Sigmoid colon (tissue), 3 donors: ENCODE results near the gene NAA80.

Experiments
- POLR2A ChIP-seq, 2 donors: fragments of 450-650 bp; IDR thresholded peaks; one replicate each; pipeline ENCODE4 v1.6.1; 2016; ENCODE audit warnings: antibody characterized with exemption in 2 of 2, mild to moderate bottlenecking in 2 of 2, moderate library complexity in 2 of 2
- TF ChIP-seq, protein P1 (sequence below), 4 experiments: fragments of 450-650 bp in 3 of 4; fragments of 200-600 bp in 1 of 4; IDR thresholded peaks; one replicate each; pipeline ENCODE4 v1.5.1; 2016 to 2019; ENCODE audit warnings: antibody characterized with exemption in 4 of 4, mild to moderate bottlenecking in 3 of 4, moderate library complexity in 2 of 4

DNA sequence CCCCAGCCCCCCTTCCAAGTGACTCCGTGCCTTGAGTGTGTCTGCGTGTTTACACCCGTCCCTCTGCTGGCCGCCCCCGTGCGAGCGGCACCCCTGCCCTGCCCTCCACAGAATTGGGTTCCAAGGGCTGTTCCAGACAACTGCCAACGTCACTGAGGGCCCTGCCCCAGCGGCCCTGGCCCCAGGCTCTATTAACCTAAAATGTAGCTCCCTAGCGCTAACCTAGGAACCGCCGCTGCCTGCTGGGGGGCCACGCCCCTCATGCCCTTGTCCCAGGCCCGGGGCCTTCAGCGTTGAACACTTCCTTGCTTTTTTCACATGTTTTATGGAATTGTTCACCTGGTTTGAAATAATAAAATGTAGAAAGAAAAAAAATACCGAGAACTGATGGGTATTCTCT, 40.2 kb downstream of the NAA80 start:
- TF ChIP-seq POLR2A (IDR thresholded peaks at IDR 0.05), result no peak
- TF ChIP-seq, protein P1, sequence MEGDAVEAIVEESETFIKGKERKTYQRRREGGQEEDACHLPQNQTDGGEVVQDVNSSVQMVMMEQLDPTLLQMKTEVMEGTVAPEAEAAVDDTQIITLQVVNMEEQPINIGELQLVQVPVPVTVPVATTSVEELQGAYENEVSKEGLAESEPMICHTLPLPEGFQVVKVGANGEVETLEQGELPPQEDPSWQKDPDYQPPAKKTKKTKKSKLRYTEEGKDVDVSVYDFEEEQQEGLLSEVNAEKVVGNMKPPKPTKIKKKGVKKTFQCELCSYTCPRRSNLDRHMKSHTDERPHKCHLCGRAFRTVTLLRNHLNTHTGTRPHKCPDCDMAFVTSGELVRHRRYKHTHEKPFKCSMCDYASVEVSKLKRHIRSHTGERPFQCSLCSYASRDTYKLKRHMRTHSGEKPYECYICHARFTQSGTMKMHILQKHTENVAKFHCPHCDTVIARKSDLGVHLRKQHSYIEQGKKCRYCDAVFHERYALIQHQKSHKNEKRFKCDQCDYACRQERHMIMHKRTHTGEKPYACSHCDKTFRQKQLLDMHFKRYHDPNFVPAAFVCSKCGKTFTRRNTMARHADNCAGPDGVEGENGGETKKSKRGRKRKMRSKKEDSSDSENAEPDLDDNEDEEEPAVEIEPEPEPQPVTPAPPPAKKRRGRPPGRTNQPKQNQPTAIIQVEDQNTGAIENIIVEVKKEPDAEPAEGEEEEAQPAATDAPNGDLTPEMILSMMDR (IDR thresholded peaks at IDR 0.05), result no peak
